ENCODE results near the gene LILRB1.

LILRB1 gene

DNA sequence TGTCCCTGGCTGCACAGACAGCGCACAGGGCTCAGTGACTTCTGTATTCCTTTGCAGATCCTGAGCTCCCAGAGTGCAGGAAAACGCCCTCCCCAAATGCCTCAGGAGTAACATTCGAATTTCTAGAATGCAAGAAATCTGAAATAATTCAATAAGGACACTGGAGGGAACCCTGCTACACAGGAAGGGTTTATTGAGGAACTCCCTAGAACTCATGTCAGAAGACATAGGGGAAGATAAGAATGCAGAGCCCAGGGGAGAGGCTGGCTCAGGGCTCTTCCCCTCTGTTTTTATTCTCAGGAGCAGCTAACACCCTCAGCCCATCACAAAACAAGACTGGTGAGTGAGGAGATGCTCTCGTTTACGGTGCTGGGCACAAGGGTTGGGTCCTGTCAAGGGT is 30.1 kb upstream of the LILRB1 start:
- POLR2A ChIA-PET = no interaction called here
- H3K27ac ChIP-seq (ENCODE audit: insufficient read depth in 1 of 2, low read depth in 1 of 2, low read length in 2 of 2, poor library complexity in 1 of 2, severe bottlenecking in 2 of 2) = no peak overlapping the region
- H3K36me3 ChIP-seq (ENCODE audit: control insufficient read depth in 4 of 4, insufficient read depth in 4 of 4, low read length in 3 of 4) = no peaks in the 10 kb centered on the region
- no peaks in the 10 kb centered on the region for H3K27me3 ChIP-seq (replicated peaks in 2 of 5; ENCODE audit: control insufficient read depth in 4 of 5, insufficient read depth in 5 of 5, low read length in 4 of 5)
- DNase-seq = no peak
- 87% methylated on average over 3 of the region's 5 CpGs for WGBS (ENCODE audit: insufficient coverage)
- CTCF ChIA-PET = no interaction called here
- H3K4me1 ChIP-seq (ENCODE audit: control extremely low read depth in 1 of 4, control insufficient read depth in 4 of 4, insufficient read depth in 4 of 4, low read length in 3 of 4) = no peaks in the 10 kb centered on the region
- H3K9me3 ChIP-seq (ENCODE audit: control extremely low read depth in 1 of 5, control insufficient read depth in 4 of 5, insufficient read depth in 2 of 5, low read depth in 1 of 5, low read length in 4 of 5) = peaks cover 0 to 7% (median 2%) of the 10 kb centered on the region in 5 experiments
- H3K4me3 ChIP-seq (ENCODE audit: control insufficient read depth in 1 of 7, extremely low read depth in 1 of 7, insufficient read depth in 4 of 7, low read depth in 2 of 7, low read length in 6 of 7) = no peak overlapping the region

DNA sequence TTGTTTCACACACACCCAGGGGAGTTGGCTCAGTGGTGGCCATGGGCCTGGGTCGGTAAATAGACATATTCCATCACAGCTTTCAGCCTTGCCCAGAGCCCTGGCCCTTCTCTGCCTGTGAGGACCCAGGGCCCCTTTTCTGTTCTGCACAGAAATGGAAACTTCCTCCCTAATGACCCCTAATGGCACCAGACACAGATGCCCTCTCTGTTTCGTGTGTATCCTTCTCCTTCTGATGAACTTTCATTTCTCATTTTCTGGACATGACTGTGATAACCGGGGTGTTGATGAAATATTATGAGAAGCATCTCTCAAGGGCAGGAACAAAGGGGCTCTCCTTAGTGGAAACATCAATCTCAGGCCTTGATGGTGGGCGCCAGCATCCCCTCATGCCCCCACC is 24.1 kb upstream of the LILRB1 start:
- no peaks in the 10 kb centered on the region for H3K36me3 ChIP-seq (ENCODE audit: control insufficient read depth in 4 of 4, insufficient read depth in 4 of 4, low read length in 3 of 4)
- no peak overlapping the region for H3K4me3 ChIP-seq (ENCODE audit: control insufficient read depth in 1 of 7, extremely low read depth in 1 of 7, insufficient read depth in 4 of 7, low read depth in 2 of 7, low read length in 6 of 7)
- peaks cover 2 to 14% (median 6%) of the 10 kb centered on the region in 5 experiments for H3K9me3 ChIP-seq (ENCODE audit: control extremely low read depth in 1 of 5, control insufficient read depth in 4 of 5, insufficient read depth in 2 of 5, low read depth in 1 of 5, low read length in 4 of 5)
- no peaks in the 10 kb centered on the region for H3K27me3 ChIP-seq (replicated peaks in 2 of 5; ENCODE audit: control insufficient read depth in 4 of 5, insufficient read depth in 5 of 5, low read length in 4 of 5)
- no peaks in the 10 kb centered on the region for H3K4me1 ChIP-seq (ENCODE audit: control extremely low read depth in 1 of 4, control insufficient read depth in 4 of 4, insufficient read depth in 4 of 4, low read length in 3 of 4)
- ChIA-PET CTCF (no interaction called here), POLR2A (no interaction called here)
- DNase-seq = no peak
- 100% methylated on average over 1 of the region's 4 CpGs for WGBS (ENCODE audit: insufficient coverage)
- no peak overlapping the region for H3K27ac ChIP-seq (ENCODE audit: insufficient read depth in 1 of 2, low read depth in 1 of 2, low read length in 2 of 2, poor library complexity in 1 of 2, severe bottlenecking in 2 of 2)

DNA sequence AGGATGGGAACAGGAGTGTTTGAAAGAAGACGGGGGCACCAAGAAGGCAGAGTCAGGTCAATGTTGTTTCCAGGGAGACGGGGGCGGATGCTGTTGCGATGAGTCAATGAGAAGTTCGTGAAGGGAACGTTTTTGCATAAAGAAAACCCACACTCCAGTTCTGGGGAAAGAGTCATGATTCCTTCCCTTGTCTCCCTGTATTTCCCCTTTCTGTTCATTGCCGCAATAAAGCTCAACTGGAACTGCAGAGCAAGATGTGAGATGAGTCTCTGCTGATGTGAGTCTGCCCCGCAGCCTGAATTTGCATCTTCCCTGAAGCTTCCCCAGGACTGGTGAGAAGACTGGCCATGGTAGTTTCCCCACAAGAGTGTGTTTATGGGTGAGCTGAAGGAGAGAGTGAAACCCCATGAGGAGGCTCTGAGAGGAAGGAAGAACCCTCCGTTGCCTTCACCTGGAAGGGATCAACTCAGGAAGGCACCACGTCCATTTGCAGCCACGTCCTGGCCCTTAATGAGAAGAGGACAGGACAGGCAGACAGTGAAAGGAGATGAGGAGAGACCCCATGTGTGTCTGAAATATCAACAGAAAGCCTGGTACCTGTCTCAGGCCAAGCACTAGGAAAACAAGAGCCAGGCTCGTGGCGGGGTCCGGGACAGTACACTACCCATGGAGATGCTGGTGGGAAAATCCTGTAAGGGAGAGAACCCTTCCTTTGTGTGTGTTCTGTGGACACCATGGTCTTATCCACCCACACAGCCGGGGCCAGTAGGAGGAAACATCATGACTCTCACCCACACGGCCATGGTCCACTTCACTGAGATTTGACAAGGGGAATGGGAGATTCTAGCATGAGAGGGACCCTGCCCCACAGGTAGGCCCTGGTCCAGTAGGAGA is 23.1 kb upstream of the LILRB1 start:
- Histone ChIP-seq H3K36me3 (ENCODE audit: control insufficient read depth in 4 of 4, insufficient read depth in 4 of 4, low read length in 3 of 4) (no peaks in the 10 kb centered on the region), H3K4me3 (ENCODE audit: control insufficient read depth in 1 of 7, extremely low read depth in 1 of 7, insufficient read depth in 4 of 7, low read depth in 2 of 7, low read length in 6 of 7) (no peak overlapping the region), H3K4me1 (ENCODE audit: control extremely low read depth in 1 of 4, control insufficient read depth in 4 of 4, insufficient read depth in 4 of 4, low read length in 3 of 4) (no peaks in the 10 kb centered on the region), H3K27me3 (replicated peaks in 2 of 5; ENCODE audit: control insufficient read depth in 4 of 5, insufficient read depth in 5 of 5, low read length in 4 of 5) (no peaks in the 10 kb centered on the region), H3K27ac (ENCODE audit: insufficient read depth in 1 of 2, low read depth in 1 of 2, low read length in 2 of 2, poor library complexity in 1 of 2, severe bottlenecking in 2 of 2) (no peak overlapping the region), H3K9me3 (ENCODE audit: control extremely low read depth in 1 of 5, control insufficient read depth in 4 of 5, insufficient read depth in 2 of 5, low read depth in 1 of 5, low read length in 4 of 5) (peaks cover 2 to 16% (median 6%) of the 10 kb centered on the region in 5 experiments)
- 84% methylated on average over 9 of the region's 16 CpGs for WGBS (ENCODE audit: insufficient coverage)
- CTCF ChIA-PET = interaction anchor here (0.5 kb wide), 1 partner anchor 125 kb away, joined by 3 read pairs; no protein-coding TSS in a partner anchor
- POLR2A ChIA-PET = no interaction called here
- no peak for DNase-seq

GRCh38 chr19:54607785-54608150 is 22.5 kb upstream of the LILRB1 start:
- Histone ChIP-seq H3K27me3 (replicated peaks in 2 of 5; ENCODE audit: control insufficient read depth in 4 of 5, insufficient read depth in 5 of 5, low read length in 4 of 5) (no peaks in the 10 kb centered on the region), H3K4me3 (ENCODE audit: control insufficient read depth in 1 of 7, extremely low read depth in 1 of 7, insufficient read depth in 4 of 7, low read depth in 2 of 7, low read length in 6 of 7) (no peak overlapping the region), H3K9me3 (ENCODE audit: control extremely low read depth in 1 of 5, control insufficient read depth in 4 of 5, insufficient read depth in 2 of 5, low read depth in 1 of 5, low read length in 4 of 5) (peaks cover 2 to 16% (median 6%) of the 10 kb centered on the region in 5 experiments), H3K27ac (ENCODE audit: insufficient read depth in 1 of 2, low read depth in 1 of 2, low read length in 2 of 2, poor library complexity in 1 of 2, severe bottlenecking in 2 of 2) (no peak overlapping the region), H3K4me1 (ENCODE audit: control extremely low read depth in 1 of 4, control insufficient read depth in 4 of 4, insufficient read depth in 4 of 4, low read length in 3 of 4) (no peaks in the 10 kb centered on the region), H3K36me3 (ENCODE audit: control insufficient read depth in 4 of 4, insufficient read depth in 4 of 4, low read length in 3 of 4) (no peaks in the 10 kb centered on the region)
- ChIA-PET POLR2A (no interaction called here), CTCF (no interaction called here)
- 96% methylated on average over 3 of the region's 5 CpGs for WGBS (ENCODE audit: insufficient coverage)
- no peak for DNase-seq

DNA sequence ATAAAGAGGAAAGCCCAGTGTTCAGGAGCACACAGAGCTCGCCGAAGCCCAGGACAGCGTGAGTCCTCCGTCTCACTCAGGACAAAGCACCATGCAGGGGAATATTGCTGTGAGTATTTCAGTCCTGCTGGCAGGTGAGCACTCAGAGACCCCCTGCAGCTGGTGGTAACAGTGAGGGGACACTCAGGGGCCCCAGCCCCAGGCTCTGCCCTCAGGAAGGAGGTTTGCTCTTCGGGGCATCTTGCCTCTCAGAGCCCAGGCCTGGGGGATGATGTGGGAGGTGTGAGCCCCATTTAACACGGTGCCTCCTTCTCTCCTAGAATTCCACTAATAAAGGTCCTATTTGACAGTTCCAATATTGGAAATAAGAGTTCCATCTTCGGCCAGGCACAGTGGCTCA is 22.1 kb upstream of the LILRB1 start:
- no peak overlapping the region for H3K4me3 ChIP-seq (ENCODE audit: control insufficient read depth in 1 of 7, extremely low read depth in 1 of 7, insufficient read depth in 4 of 7, low read depth in 2 of 7, low read length in 6 of 7)
- DNase-seq = no peak
- ChIA-PET CTCF (no interaction called here), POLR2A (no interaction called here)
- 90% methylated on average over 5 of the region's 7 CpGs for WGBS (ENCODE audit: insufficient coverage)
- H3K36me3 ChIP-seq (ENCODE audit: control insufficient read depth in 4 of 4, insufficient read depth in 4 of 4, low read length in 3 of 4) = no peaks in the 10 kb centered on the region
- H3K27ac ChIP-seq (ENCODE audit: insufficient read depth in 1 of 2, low read depth in 1 of 2, low read length in 2 of 2, poor library complexity in 1 of 2, severe bottlenecking in 2 of 2) = no peak overlapping the region
- H3K4me1 ChIP-seq (ENCODE audit: control extremely low read depth in 1 of 4, control insufficient read depth in 4 of 4, insufficient read depth in 4 of 4, low read length in 3 of 4) = no peaks in the 10 kb centered on the region
- no peaks in the 10 kb centered on the region for H3K27me3 ChIP-seq (replicated peaks in 2 of 5; ENCODE audit: control insufficient read depth in 4 of 5, insufficient read depth in 5 of 5, low read length in 4 of 5)
- peaks cover 2 to 16% (median 6%) of the 10 kb centered on the region in 5 experiments for H3K9me3 ChIP-seq (ENCODE audit: control extremely low read depth in 1 of 5, control insufficient read depth in 4 of 5, insufficient read depth in 2 of 5, low read depth in 1 of 5, low read length in 4 of 5)

DNA sequence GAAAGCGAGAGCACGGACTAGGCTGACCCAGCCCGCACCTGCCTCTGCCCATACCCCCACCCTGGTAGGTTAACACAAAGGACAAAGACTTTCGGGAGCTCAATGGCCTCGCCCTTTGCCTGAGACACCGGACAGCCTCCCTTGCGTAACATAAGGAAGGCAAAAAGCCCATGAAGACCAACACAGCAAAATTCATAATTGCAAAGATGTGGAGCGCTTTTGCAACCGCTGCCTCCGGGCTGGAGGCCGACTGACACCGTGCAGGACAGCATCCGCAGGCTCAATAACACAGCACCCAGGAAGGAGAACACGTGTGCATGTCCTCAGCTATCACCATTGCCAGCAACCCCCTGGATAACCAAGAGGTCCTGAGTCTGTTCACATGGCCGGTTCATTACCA is 21.5 kb upstream of the LILRB1 start:
- ChIA-PET CTCF (no interaction called here), POLR2A (no interaction called here)
- 91% methylated on average over 15 of the region's 15 CpGs for WGBS (ENCODE audit: insufficient coverage)
- Histone ChIP-seq H3K36me3 (ENCODE audit: control insufficient read depth in 4 of 4, insufficient read depth in 4 of 4, low read length in 3 of 4) (no peaks in the 10 kb centered on the region), H3K4me3 (ENCODE audit: control insufficient read depth in 1 of 7, extremely low read depth in 1 of 7, insufficient read depth in 4 of 7, low read depth in 2 of 7, low read length in 6 of 7) (no peak overlapping the region), H3K9me3 (ENCODE audit: control extremely low read depth in 1 of 5, control insufficient read depth in 4 of 5, insufficient read depth in 2 of 5, low read depth in 1 of 5, low read length in 4 of 5) (peaks cover 2 to 16% (median 6%) of the 10 kb centered on the region in 5 experiments), H3K27ac (ENCODE audit: insufficient read depth in 1 of 2, low read depth in 1 of 2, low read length in 2 of 2, poor library complexity in 1 of 2, severe bottlenecking in 2 of 2) (no peak overlapping the region), H3K27me3 (replicated peaks in 2 of 5; ENCODE audit: control insufficient read depth in 4 of 5, insufficient read depth in 5 of 5, low read length in 4 of 5) (no peaks in the 10 kb centered on the region), H3K4me1 (ENCODE audit: control extremely low read depth in 1 of 4, control insufficient read depth in 4 of 4, insufficient read depth in 4 of 4, low read length in 3 of 4) (no peaks in the 10 kb centered on the region)
- no peak for DNase-seq

- POLR2A ChIA-PET = no interaction called here
- H3K4me1 ChIP-seq (ENCODE audit: control extremely low read depth in 1 of 4, control insufficient read depth in 4 of 4, insufficient read depth in 4 of 4, low read length in 3 of 4) = no peaks in the 10 kb centered on the region
- peaks cover 2 to 16% (median 6%) of the 10 kb centered on the region in 5 experiments for H3K9me3 ChIP-seq (ENCODE audit: control extremely low read depth in 1 of 5, control insufficient read depth in 4 of 5, insufficient read depth in 2 of 5, low read depth in 1 of 5, low read length in 4 of 5)
- 97% methylated on average over 23 of the region's 26 CpGs for WGBS (ENCODE audit: insufficient coverage)
- CTCF ChIA-PET = no interaction called here
- H3K27ac ChIP-seq (ENCODE audit: insufficient read depth in 1 of 2, low read depth in 1 of 2, low read length in 2 of 2, poor library complexity in 1 of 2, severe bottlenecking in 2 of 2) = no peak overlapping the region
- H3K36me3 ChIP-seq (ENCODE audit: control insufficient read depth in 4 of 4, insufficient read depth in 4 of 4, low read length in 3 of 4) = no peaks in the 10 kb centered on the region
- no peak overlapping the region for H3K4me3 ChIP-seq (ENCODE audit: control insufficient read depth in 1 of 7, extremely low read depth in 1 of 7, insufficient read depth in 4 of 7, low read depth in 2 of 7, low read length in 6 of 7)
- no peaks in the 10 kb centered on the region for H3K27me3 ChIP-seq (replicated peaks in 2 of 5; ENCODE audit: control insufficient read depth in 4 of 5, insufficient read depth in 5 of 5, low read length in 4 of 5)
- DNase-seq = no peak
Measured at GRCh38 chr19:54609356-54609791, 20.9 kb upstream of the LILRB1 start.

Measured in common myeloid progenitor, CD34-positive (primary cell).